ENCODE results near the gene EXOC6B. TPM values are rescaled to one million over a fixed set of nuclear protein-coding genes. Genes with fewer than 3 reads are reported as not detected.

EXOC6B gene
- total and polyA plus RNA-seq, 9 of the 15 experiments (the other 6 are each of a cell fraction or from before 2014, with no cell fraction given): 0.28 to 4.2 (median 2.0) TPM

GRCh38 chr2:72204786-72205503, 620.9 kb downstream of the EXOC6B start (continued):
- TF ChIP-seq PCBP1 (IDR thresholded peaks at IDR 0.05; ENCODE audit: low read depth, low read length, poor library complexity, severe bottlenecking) (no peak), ZNF76 (CRISPR knock-in tag; IDR thresholded peaks at IDR 0.05; ENCODE audit: borderline replicate concordance) (no peak), TRIM24 (IDR thresholded peaks at IDR 0.05) (no peak), ZBTB26 (CRISPR knock-in tag; IDR thresholded peaks at IDR 0.05) (no peak), ERF (CRISPR knock-in tag; IDR thresholded peaks at IDR 0.05) (no peak), FOXK1 (CRISPR knock-in tag; IDR thresholded peaks at IDR 0.05; ENCODE audit: borderline replicate concordance) (no peak), ZC3H8 (IDR thresholded peaks at IDR 0.05) (no peak), RBM17 (IDR thresholded peaks at IDR 0.05; ENCODE audit: borderline replicate concordance, low read depth, low read length) (no peak)

- no peak overlapping the region for H3K4me3 ChIP-seq
- WGBS (ENCODE audit: insufficient coverage, low coverage, missing lambda C conversion rate): 1% methylated on average over 8 of the region's 8 CpGs
- no peaks in the 10 kb centered on the region for H3K36me3 ChIP-seq (ENCODE audit: control insufficient read depth, insufficient read depth, low read length)
- ChIA-PET CTCF (ENCODE audit: low intra/inter-chr PET ratio) (no interaction called here), POLR2A (interaction anchor here (0.7 kb wide), 2 partner anchors 450 to 1027 kb away, joined by 3 to 4 read pairs; no protein-coding TSS in a partner anchor)
- no peaks in the 10 kb centered on the region for H3K4me1 ChIP-seq (replicated peaks in 1 of 2; ENCODE audit: control insufficient read depth in 2 of 2, insufficient read depth in 2 of 2, low read length in 2 of 2)
- no peak overlapping the region for H3K9ac ChIP-seq (ENCODE audit: insufficient read depth in 1 of 2, low read depth in 2 of 2, low read length in 2 of 2)
- no peaks in the 10 kb centered on the region for H3K27me3 ChIP-seq (ENCODE audit: control insufficient read depth in 2 of 2, insufficient read depth in 2 of 2, low read length in 2 of 2)
- peak overlapping the region; percentile 48; the same call in 1 of the 3 replicates for H3K27ac ChIP-seq (ENCODE audit: extremely low read depth, low read depth, low read length)
- H3K9me3 ChIP-seq (replicated peaks; ENCODE audit: control insufficient read depth, insufficient read depth, low read depth, low read length): no peaks in the 10 kb centered on the region
- no peak overlapping the region for H2AFZ ChIP-seq (ENCODE audit: low read depth, low read length)
- no peaks in the 10 kb centered on the region for H3K9me1 ChIP-seq (ENCODE audit: control insufficient read depth, insufficient read depth, low read length)
- no peaks in the 10 kb centered on the region for H4K20me1 ChIP-seq (replicated peaks; ENCODE audit: control insufficient read depth, insufficient read depth, low read length)
- no peak for ATAC-seq
- H3K4me2 ChIP-seq (ENCODE audit: insufficient read depth, low read length): no peak overlapping the region; the same call in 1 of the 2 replicates
- intact Hi-C loops (cut with micrococcal nuclease): no loop called here
- no peaks in the 10 kb centered on the region for H3K79me2 ChIP-seq (ENCODE audit: control insufficient read depth, insufficient read depth, low read length)
- DNase-seq (ENCODE audit: extremely low read depth in 1 of 4, low spot score in 3 of 4): peak in 1 of 4 experiments; percentile 20
- FAIRE-seq: no peak
- in situ Hi-C loops (cut with MboI): no loop called here
- BruUV-seq (replicated peaks): no TSS peak
- no peak for TF ChIP-seq ZNF507 (tag; conservative IDR thresholded peaks at IDR 0.05)
- peak; percentile 42; the same call in 1 of the 2 replicates for TF ChIP-seq SMAD4 (CRISPR knock-in tag; conservative IDR thresholded peaks at IDR 0.05)
- no peak for TF ChIP-seq ZMIZ1 (IDR thresholded peaks at IDR 0.05; ENCODE audit: low read depth in 2 of 2, low read length in 2 of 2)
- 0 out of 2 replicates have a peak, but pooled peaks have one; percentile 16 for TF ChIP-seq ZNF384 (IDR thresholded peaks at IDR 0.05; ENCODE audit: low read depth, low read length)
- TF ChIP-seq CTBP1 (IDR thresholded peaks at IDR 0.05; ENCODE audit: borderline replicate concordance): no peak
- TF ChIP-seq HNRNPLL (IDR thresholded peaks at IDR 0.05; ENCODE audit: low read depth, low read length, poor library complexity, severe bottlenecking): no peak
These were observed 621.6 kb downstream of the EXOC6B start for GRCh38 chr2:72204156-72204785.

Data from K562 (cell line).